ENCODE results near the gene ADA.

The ADA gene

DNA sequence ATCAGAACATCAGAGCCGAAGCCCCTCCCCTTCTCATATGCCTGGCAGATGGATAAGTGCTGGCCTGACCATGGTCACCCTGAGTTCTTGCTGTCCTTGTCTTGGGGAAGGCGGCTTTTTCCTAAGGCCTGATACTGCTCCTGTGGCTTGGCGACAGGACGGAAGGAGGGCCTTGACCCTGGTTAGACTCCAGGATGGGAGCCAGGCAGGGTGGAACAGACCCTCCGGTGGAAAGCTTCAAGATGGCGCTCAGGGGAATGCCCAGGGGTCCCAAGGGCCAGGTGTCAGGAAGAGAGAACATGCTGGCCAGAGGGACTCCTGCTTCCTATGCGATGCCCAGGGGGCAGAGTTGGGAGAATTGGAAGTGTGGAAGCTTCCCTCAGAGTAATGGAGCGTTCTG lies 29.6 kb downstream of the ADA start:
- DNase-seq = no peak

DNA sequence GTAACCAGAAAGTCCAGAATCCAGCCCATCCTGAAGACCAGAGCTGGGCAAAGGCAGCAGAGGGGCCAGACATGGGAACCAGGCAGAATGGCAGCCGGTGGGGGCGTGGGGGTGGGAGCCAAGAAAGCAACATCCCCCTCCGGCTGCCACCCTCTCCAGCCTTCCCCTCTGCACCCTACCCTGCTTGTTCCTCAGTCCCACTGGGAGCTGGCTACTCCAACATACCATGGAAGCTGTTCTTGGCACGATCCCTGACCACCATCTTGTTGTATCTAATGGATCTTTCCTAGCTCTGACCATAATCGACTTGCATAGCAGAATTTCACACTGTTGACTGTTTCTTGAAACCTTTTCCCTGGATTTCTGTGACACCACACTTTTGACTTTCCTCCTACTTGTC lies 30.2 kb downstream of the ADA start:
- no peak for DNase-seq

DNA sequence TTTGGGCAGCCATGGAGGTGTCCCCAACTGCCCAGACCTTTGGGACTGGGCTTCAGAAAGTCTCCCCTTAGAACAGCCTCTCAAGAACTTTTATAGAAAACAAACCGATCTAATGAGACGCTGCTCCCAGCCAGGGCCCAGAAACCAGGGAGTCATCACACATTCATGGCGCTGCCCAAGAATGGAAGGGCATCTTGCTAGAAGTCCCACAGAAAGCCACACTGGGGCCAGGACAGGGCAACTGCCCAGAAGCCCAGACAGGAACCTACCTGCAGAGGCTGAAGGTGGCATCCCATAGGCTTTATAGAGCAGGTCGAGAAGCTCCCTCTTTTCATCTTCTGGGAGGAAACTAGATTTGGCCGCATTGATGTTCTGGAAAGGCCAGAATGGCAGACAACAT lies 31.5 kb downstream of the ADA start:
- DNase-seq = no peak

DNA sequence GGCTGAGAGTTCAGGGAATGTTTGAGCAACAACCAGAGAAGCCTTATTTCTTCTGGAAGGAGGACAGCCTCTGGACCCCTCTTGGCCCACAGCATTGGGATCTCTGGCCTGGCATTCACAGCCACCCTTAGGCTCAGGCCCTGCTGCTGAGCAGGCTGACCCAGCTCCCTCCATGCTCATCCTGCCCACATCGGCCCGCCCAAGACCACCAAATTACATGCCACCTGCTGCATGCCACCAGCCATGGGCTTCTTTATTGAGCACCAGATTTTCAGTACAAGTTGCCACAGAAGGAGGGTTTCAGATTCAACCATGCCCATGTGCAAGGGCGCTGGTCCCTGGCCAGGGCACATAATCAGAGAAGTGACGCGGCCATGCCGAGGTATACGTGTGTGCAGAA lies 32.2 kb downstream of the ADA start:
- no peak for DNase-seq

DNA sequence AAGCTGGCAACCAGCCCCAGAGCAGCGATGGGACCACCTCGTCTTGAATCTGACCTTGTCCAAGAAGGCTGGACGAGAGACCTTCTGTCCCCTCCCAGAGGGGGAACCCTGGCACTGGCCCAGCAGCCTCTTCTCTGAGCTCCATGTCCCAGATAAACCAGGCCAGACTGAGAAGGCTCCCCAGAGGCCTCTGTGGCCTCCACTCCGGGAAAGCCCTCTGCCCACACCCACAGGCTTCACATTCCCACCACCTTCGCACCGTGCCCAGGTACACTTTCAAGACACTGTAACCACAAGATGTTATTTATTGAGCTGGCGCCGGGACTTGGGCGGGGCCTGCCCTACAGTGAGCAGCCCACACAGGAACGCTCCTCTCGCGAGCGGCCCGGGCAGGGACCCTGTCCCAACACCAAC lies 33.2 kb downstream of the ADA start:
- no peak for DNase-seq

DNA sequence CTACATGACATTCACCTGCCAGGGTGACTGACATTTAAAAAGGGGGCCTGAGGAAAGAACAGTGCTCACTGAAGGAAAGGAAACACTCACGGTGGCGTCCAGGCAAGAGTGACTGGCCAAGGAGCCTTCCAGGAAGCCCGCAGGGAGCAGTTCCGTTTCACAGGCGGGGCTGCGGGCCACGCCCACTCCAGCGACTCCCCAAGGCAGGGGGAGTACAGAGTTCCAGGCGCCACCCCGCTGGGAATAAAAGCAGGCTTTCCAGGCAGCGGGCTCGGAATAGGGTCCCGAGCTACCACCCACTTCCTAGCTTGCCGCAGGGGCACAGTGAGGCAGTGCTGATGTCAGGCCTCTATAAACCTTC lies 34.9 kb downstream of the ADA start:
- DNase-seq = no peak

DNA sequence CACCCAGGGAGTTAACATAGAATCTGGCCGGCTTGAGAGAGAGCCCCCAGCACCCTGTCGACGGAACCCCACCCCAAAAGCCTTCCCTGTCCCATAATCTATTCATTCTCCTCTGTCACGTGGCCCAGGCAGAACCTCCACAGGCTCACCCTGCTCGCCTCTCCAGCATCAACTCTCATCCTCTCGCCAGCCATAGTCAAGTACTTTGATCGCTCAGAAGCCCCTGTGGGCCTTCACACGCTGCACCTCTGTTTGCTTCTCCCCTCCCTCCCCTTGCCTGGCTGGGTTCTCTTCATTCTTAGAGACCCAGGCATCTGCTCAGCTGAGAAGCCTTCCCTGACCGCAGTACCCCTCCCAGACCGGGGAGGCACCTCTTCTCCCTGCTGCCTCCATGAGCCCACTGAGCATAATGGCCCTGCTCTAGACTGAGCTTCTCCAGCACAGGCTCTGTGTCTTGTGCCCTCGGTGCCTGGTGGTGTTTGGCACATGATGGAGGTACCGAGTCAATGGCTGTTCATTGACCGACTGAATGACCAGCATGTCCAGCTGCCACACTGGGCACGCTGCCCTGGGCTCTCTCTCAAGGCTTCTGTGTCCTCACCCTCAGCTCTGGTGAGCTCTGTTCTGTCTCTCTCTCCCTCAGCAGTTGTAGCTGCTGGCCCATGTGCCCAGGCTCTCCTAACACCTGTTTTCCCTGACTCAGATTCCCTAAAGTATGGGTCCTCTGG lies 35.5 kb downstream of the ADA start:
- DNase-seq = no peak

DNA sequence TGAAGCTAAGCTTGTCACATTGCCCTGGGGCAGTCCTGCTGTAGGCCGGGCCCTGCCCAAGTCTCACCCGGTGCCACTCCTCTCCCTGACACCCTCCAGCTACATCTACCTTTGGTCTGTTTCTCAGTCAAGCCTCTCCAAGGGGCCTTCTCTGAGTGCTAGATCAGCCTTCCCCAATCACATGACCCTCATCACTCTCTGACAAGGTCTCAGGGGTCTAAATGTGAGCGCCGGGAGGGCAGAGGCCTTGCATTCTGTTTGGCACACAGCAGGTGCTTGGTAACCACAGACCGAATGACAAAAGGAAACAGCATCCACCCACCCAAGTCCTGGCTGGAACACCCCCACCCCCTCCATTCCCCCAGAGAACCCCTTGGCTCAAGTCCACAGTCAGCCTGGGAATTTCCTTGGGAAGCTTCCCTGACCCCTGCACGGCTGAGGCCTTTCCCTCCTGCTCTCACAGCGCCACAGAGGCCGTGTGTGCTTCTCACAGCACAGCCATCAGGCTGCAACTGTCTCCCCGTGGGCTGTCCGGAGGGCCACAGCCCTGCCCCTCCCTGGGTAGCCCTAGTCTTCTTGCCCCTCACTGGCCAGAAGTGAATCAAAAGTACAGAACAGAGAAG lies 36.2 kb downstream of the ADA start:
- DNase-seq = no peak

DNA sequence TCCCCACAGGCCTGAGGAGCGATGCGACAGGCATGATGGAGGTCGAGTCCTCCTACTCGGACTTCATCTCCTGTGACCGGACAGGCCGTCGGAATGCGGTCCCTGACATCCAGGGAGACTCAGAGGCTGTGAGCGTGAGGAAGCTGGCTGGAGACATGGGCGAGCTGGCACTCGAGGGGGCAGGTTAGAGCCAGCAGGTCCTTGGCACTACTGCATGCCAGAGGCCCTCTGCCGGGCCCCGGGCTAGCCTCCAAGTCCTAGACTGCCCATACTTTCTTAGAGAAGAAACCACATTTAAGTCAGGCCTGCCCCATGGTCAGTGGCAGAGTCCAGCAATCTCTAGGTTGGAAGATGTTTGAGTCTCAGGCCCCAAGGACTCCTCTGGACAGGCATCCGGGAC lies 37.0 kb downstream of the ADA start:
- no peak for DNase-seq

DNA sequence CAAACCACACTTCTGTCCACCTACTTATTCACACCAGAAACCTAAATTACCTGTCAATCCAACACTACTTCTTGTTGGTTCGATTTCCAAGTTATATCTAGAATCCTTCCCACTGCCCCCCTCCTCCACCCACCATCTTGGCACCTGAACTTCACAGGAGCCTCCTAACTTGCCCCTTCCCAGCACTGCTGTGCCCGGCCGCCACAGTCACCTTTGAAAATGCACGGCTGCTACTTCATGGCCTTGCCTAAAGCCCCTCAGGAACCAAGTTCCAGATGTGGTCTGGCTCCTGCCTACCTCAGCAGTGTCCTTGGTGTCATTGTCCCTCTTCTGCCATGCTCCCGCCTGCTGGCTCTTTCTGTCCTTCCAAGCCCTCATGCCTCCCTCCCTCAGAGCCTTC lies 37.9 kb downstream of the ADA start:
- DNase-seq = no peak

DNA sequence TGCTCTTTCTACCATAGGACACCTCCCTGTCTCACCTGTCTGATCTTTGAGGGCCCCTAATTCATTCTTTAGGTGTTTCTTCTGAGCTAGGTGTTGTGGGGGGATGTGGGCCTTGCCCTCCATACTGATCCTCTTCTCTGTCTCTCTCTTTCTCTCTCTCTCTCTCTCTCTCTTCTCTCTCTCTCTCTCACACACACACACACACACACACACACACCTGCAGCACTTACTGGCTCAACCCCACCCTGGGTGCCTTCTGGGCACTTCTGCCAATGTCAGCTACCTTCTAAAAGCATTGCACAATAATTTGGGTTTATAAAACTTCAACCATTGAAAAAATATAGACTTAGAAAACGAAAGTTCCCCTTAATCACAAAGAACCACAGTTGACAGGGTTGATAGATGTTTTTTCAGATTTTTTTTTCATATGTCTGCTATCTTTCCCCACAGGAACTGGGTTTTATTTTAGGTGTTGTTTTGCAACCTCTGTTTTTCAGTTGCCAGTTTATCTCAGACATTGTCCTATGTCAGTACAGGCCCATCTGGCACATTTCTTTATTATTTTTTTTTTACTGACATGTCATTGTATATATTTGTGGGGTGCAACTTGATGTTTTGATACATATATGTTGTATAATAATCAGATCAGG lies 41.1 kb downstream of the ADA start:
- no peak for DNase-seq

DNA sequence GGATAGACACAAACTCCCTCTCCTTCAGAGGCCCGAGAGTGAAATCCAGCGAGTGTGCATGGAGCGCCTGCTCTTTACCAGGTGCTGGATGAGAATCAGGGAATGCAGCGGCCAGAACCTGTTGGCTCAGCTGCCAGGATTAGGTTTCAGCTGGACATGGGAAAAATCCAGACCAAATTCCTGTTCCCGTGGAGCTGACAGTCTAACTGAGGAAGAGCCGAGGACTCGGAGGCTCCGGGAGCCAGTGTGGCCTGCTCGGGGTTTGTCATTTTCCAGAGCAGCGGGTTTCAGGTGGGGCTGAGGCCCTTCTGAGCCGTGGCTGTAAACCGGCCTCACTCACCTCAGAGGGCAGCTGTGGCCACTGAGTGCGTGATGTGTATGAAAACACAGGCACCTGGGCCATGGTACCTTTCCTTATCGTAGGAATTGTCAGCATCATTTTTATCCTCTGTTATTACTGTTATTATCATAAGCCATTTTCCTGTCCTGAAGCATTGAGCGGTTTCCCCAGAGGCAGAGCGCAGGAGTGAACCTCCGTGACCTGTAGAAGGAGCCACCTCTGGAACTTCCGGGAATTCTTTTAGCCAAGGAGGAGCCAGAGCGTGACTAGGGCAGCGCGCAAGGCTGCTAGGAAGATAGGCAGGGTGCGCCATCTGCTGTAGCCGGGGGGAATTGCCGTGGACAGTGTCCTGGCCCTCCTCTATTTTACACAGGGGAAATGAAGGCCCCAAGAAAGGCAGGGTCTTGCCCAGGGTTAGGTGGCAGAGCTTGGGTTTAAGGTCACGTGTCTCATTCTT lies 41.8 kb downstream of the ADA start:
- DNase-seq = no peak

DNA sequence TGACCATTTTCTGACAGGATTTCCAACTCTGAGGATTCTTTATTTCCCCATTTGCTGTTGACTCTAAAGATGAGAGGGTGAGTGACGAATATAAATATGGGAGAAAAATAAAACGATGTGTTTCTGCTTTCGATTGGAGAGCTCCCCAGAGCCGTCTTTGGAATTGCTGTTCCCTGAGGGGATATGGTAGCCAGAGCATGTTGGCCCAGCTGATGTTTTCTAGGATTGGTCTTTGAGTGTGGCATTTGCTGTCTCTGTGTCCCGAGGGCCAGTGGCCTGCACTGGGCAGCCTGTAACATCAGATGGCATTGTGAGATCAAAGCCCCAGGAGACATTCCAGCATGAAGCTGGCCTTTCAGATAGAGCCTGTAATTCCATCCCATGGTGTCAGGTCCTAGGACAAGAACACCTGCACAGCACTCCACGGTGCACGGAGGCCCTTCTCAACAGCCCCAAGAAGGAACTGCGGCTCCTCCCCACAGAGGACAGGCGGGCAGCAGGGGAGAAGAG lies 42.4 kb downstream of the ADA start:
- no peak for DNase-seq

DNA sequence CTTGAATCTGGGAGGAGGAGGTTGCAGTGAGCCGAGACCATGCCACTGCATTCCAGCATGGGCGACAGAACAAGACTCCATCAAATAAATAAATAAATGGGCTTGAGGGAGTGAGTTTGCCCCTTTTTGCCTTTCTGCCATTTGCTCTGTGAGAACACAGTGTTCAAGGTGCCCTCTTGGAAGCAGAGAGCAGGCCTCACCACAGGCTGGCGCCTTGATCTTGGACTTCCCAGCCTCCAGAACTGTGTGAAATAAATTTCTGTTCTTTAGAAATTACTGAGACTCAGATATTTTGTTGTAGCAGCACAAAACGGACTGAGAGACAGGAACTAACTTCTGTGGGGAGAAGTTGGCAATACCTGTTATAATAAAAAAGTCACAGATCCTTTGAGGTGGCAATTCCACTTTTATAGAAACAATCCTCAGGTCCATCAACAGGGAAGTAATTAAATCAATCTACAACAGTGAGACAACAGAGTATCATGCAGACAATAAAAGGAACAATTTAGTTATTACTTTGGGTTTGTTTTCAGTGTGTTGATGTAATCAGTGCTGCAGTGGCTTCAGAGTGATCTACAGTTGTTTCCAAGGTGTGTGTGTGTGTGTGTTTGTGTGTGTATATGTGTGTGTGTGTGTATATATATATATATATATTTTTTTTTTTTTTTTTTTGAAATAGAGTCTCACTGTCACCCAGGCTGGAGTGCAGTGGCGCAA lies 44.6 kb downstream of the ADA start:
- DNase-seq = no peak

DNA sequence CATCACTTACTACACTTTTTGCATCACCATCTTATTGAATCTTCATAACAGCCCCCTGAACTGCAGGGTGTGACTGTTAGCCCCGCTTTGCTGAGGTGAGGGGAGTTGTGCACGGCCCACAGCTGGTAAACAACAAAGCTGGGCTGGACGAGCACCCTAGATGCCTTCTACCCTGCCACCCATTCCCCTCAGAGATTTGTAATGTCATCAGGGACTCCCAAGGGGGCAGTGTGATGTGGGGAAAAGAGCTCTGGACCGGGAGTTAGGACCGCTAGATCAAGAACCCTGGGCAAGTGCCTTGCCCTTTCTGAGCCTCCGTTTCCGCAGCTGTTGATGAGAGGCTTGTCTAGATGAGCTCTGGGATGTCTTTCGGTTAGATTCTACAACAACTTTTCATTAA lies 48.2 kb downstream of the ADA start:
- no peak for DNase-seq

DNA sequence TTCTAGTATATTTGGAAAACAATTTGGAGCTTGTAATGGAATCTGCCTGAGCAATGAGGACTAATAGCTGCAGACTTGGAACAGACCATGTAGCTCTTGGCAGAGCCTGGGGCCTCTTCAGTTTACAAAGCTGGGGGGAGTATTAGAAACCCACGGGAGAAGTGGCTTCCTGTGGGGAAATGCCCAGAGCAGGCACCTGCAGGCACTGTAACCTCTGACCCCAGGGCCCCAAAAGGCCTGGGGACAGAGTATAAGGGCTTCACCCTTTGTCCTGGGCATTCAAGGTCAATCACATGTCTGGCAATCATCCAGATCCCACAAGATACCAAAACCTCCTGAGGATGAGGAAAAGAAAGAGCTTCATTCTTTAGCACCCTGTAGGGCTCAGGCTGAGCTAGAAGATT lies 49.7 kb downstream of the ADA start:
- no peak for DNase-seq

DNA sequence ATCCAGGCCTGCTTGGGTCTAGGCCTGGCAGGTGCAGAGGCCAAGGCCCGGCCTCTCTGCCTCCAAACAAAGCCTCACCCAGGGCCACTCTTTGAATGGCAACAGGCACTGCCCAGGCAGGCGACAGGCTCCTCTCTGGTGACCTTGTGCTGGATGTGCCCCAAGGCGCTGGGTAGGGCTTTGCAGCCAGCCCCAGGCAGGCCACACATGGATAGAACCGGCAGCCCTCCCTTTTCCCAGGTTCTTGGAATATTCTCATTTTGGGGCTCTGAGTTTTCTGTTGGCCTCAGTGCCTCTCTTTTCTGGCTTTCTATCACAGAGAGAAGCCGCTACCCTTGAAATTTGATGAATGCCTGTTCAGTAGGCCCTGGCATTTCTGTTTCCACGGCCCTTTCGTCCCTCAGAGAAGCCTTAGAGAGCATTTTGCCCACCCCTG lies 50.2 kb downstream of the ADA start:
- DNase-seq = no peak

DNA sequence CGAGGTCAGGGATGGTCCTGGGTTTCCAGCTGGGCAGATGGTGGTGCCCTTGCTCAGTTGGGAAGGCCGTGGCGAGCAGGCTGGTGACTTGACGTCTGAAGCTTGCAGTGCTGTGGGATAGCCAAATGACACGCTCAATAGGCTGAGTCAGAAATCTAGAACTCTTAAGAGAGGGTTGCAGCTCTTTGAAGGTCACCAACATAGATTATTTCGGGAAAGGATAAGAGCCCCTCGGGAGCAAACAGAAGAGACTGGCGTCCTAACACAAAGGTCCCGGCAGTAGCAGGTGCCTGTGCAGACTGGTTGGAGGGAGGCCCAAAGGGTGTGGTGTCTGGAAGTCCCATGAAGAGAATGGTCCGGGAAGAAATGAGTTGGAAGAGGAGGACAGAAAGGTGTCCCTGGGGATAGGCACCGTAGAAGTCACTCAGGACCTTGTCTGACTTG lies 50.7 kb downstream of the ADA start:
- no peak for DNase-seq

DNA sequence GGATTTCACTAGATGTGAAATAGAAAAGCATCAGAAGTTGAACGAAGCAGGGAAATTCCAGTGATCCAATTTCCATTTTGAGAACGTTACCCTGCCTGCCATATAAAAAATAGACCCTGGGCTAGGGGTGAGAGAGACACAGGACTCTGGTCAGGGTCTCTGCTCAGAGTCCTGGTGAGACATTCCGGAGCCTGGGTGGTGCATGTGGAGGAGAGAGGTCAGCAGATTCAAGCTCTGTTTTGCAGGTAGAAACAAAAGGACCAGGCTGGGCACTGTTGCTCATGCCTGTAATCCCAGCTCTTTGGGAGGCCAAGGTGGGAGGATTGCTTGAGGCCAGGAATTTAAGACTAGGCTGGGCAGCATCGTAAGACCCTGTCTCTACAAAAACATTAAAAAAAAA lies 51.2 kb downstream of the ADA start:
- DNase-seq = no peak

DNA sequence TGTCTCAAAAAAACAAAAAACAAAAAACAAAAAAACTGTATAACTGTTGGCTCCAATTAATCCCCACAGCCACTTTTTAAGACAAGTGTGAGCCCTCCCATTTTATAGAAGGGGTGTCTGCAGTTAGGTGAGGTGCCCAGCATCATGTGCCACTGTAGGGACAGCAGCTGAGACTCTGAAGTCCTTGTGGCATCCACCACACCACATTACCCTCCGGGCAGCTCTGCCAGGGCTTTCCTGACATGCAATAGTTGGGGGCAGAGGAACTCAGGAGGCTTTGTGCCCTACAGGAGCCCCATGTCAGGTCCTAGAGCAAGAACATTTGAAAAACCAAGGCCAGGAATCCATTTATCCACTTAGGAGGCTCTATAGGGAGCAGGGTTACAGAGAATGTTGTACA lies 51.8 kb downstream of the ADA start:
- no peak for DNase-seq

DNA sequence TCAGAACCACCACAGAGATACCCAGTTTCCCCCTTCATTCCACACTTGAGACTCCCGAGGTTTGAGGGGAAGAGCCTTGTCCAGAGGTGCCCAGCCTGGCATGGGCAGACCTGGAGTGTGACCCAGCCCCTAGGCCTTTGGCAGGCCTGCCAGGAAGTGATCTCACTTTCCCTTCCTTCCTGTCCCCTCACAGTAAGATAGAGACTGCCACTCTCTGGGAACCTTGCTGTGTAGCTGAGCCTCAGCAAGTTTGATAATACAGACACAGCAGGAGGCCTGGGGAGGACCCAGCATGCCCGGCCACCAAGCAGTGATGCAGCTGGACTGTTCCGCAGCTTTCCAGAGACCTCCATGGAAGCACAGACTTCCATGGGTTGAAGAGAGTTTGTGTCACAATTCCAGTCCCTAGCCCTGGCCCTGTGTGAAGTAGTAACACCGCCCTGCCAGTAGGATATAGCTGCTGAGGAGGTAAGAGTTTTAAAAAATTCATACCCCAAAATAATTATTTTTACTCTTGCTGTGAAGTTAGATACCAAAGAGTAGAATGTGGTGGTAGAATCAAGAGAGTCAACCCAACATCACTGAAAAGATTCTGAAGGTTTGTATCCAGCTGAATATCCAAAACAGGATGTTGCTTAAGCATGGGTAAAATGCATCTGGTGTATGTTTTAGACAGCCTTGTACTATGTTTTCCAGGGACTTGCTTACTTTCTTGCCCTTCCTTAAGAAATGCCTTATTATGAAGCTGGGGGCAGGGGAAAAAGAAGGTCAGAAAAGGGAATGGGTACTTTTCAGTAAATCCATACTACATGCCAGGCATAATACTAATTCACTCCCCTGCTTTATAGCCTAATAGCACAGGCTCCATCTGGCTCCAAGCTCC lies 52.8 kb downstream of the ADA start:
- no peak for DNase-seq

DNA sequence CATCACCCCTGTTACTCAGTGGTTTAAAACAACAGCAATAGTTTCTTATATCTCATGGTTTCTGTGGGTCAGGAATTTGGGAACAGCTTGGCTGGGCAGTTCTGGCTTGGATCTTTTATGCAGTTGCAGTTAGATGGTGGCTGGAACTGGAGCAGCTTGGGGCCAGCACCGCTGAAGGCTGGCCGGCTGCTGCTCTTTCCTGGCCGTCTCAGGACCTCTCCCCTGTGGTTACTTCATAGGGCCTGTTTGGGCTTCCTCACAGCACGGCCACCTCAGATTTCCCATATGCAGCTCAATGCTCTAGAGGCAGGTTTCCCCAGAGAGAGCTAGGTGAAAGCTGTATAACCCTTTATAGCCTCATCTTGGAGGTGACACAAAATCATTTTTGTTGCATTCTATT lies 53.6 kb downstream of the ADA start:
- DNase-seq = no peak

Data from SIG-M5 (cell line).